Spleen (tissue), 7 donors: ENCODE measurements around the gene TCEAL5.

Source experiments
- POLR2AphosphoS5 ChIP-seq, 3 donors: sonication (generic); formaldehyde crosslinking; IDR thresholded peaks; one replicate each; pipeline ENCODE4 v1.5.1; 2017; ENCODE audit warnings: antibody characterized with exemption in 3 of 3
- TF ChIP-seq, protein P1 (sequence below), 11 experiments: fragments of 200-600 bp in 7 of 11; fragments of 450-650 bp in 4 of 11; sonication (generic) in 4 of 11; IDR thresholded peaks in 8 of 11; conservative IDR thresholded peaks in 3 of 11; 1 replicate in 7 of 11; 2 replicates in 4 of 11; pipeline versions ENCODE4 v1.4.0 to v1.8.0; 2016 to 2021; ENCODE audit warnings: antibody characterized with exemption in 11 of 11, inconsistent platforms in 4 of 11, mild to moderate bottlenecking in 1 of 11
- donor health status: DM: no; HTN: no; CAD: no; lungs with moderate emphysema.
- donor health status: DM: no; HTN: no; CAD: no.
- donor health status: DM: no; HTN: no; CAD: no.

DNA sequence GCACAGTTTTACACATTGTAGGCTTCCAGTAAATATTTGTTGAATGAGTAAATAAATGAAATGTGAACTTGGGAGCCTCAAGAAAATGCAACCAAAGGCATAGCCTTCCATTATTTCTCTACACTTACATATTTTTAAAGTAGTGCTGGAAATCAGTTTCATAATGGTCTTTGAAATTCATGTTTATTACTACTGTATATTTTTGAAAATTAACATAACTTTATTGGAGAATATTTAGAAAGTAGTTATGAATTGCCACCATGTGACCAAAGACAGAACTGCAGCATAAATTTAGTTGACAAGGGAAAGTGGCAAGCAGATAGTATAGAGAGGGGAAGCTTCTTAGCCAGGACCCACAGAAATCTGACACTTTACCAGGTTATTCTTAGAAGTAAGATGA lies 28.0 kb downstream of the TCEAL5 start:
- TF ChIP-seq POLR2AphosphoS5 (IDR thresholded peaks at IDR 0.05) = no peak
- TF ChIP-seq, protein P1, sequence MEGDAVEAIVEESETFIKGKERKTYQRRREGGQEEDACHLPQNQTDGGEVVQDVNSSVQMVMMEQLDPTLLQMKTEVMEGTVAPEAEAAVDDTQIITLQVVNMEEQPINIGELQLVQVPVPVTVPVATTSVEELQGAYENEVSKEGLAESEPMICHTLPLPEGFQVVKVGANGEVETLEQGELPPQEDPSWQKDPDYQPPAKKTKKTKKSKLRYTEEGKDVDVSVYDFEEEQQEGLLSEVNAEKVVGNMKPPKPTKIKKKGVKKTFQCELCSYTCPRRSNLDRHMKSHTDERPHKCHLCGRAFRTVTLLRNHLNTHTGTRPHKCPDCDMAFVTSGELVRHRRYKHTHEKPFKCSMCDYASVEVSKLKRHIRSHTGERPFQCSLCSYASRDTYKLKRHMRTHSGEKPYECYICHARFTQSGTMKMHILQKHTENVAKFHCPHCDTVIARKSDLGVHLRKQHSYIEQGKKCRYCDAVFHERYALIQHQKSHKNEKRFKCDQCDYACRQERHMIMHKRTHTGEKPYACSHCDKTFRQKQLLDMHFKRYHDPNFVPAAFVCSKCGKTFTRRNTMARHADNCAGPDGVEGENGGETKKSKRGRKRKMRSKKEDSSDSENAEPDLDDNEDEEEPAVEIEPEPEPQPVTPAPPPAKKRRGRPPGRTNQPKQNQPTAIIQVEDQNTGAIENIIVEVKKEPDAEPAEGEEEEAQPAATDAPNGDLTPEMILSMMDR (IDR thresholded peaks at IDR 0.05 in 8 of 11, conservative IDR thresholded peaks at IDR 0.05 in 3 of 11) = peak in 7 of 11 experiments; percentile 24 to 50 (median 43)
